GM12801 (cell line): ENCODE results near the gene ACLY.

Source experiments
- TF ChIP-seq, protein P1 (sequence below): IDR thresholded peaks from one replicate; pipeline ENCODE4 v1.5.1; 2011; ENCODE audit warnings: control low read depth; ENCODE audit not compliant: insufficient read length; ENCODE audit errors: extremely low read depth

The ACLY gene

DNA sequence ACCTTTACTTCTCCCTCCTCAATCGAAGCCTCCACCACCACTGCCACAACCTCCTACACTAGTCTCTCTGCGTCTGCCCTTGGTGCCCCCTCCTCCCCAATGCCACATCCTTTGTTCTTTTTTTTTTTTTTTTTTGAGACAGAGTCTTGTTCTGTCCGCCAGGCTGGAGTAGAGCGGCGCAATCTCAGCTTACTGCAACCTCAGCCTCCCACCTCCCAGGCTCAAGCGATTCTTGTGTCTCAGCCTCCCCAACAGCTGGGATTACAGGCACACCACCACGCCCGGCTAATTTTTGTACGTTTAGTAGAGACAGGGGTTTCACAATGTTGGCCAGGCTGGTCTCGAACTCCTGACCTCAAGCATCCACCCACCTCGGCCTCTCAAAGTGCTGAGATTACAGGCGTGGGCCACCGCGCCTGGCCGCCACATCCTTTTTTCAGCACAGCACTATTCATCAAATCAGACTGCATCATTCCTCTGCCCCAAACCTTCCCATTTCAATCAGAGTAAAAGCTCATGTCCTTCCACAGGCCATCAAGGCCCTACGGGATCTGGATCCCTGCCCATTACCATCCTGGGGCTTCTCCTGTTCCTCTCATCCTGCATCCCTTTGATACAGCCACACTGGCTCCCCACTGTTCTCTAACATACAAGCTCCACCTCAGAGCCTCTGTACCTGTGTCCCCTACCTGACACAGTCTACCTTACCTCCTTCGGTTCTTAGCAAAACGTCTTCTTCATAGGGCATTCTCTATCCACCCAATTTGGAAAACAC, 55.5 kb downstream of the ACLY start:
- TF ChIP-seq, protein P1, sequence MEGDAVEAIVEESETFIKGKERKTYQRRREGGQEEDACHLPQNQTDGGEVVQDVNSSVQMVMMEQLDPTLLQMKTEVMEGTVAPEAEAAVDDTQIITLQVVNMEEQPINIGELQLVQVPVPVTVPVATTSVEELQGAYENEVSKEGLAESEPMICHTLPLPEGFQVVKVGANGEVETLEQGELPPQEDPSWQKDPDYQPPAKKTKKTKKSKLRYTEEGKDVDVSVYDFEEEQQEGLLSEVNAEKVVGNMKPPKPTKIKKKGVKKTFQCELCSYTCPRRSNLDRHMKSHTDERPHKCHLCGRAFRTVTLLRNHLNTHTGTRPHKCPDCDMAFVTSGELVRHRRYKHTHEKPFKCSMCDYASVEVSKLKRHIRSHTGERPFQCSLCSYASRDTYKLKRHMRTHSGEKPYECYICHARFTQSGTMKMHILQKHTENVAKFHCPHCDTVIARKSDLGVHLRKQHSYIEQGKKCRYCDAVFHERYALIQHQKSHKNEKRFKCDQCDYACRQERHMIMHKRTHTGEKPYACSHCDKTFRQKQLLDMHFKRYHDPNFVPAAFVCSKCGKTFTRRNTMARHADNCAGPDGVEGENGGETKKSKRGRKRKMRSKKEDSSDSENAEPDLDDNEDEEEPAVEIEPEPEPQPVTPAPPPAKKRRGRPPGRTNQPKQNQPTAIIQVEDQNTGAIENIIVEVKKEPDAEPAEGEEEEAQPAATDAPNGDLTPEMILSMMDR: no peak

DNA sequence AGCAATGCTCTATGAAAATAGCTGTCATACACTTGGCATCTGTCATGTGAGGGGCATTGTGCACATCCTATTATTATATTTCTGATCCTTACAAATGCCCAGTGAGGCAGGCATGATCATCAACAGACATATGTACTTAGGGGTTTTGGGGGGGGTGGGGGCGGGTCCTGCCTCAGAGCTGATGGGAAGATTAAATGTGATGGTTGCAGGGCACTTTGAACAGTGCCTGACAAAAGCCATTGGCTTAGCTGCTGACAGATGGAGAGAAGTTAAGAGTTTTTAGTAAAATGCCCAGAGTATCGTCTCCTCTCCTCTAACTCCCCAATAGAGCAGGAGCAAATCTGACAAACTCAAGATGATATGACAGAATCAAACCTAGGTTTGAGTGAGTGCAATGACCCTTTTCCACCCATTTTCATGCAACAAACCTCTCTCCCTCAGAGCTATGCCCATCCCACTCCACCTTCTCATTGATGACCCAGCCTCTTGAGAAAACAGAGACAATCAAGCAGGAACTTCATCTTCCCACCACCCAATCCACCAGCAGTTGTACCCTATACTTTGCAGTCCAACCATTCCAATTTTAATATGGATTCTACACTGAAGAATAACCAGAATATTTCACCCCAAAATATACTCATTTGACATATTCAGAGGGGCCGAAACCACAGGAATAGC, 58.4 kb downstream of the ACLY start:
- TF ChIP-seq, protein P1: no peak

DNA sequence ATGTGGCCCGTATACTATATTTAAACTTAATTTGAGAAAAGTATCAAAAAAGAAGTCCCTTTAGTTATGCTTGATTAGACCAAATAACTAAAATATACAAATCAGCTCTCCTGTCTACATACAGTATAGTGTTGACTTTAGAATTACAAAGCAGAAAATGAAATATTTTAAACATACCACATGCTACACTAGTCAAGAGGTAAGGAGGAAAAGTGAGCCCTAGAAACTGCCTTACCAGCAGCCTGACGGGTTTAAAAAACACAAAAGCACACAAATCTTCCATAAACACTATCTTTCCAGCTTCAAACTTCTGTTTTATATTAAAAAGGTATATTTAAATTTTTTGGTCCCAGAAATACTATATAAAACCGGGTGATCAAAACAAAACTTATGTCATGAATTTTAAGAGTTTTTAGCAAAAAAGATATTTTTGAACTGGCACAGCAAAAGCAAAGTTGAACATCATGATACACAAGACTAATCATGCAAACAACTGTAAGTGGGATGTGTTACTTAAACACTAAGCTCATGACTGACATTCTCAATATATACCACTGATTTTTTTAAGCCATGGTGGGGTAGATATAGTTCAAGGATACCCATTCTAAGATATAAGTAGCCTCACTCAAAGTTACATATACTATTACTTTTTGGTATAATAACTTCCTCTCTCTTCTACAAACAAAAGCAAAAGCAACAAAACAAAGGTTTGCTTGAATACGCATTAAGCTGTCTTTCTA, 69.3 kb downstream of the ACLY start:
- TF ChIP-seq, protein P1: no peak

DNA sequence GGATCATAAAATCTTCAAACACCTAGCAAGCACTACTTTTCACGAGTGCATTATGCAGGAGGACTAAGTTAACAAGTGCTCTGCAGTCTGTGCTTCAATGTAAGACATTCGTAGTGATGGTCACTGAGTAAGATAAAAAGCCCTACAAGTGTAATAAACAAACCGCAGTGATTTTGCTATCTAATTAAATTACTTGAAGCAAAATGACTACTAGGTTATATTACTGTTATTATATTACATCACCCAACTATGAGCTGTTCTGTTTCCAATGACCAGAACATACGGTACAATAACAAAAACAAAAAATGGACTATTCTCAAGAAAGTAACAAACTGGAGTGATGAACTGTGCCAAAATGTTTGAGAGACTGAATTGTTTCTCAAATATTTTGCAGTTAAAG, 70.0 kb downstream of the ACLY start:
- TF ChIP-seq, protein P1: no peak

DNA sequence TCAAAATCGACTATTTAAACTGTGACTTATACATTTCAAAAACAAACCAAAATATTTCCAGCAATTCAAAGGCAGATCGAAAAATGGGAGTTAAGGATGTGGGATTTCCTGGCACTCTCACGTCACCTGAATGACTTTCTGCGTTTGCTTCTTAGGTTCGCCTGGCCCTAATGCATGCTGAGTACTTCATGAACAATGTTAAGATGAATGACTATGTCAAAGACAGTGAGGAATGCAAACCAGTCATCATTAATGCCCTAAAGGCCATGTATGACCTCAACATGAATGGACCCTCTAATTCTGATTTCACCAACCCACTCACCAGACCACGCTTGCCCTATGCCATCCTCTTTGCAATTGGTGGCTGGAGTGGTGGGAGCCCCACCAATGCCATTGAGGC, 73.8 kb downstream of the ACLY start:
- TF ChIP-seq, protein P1: no peak

DNA sequence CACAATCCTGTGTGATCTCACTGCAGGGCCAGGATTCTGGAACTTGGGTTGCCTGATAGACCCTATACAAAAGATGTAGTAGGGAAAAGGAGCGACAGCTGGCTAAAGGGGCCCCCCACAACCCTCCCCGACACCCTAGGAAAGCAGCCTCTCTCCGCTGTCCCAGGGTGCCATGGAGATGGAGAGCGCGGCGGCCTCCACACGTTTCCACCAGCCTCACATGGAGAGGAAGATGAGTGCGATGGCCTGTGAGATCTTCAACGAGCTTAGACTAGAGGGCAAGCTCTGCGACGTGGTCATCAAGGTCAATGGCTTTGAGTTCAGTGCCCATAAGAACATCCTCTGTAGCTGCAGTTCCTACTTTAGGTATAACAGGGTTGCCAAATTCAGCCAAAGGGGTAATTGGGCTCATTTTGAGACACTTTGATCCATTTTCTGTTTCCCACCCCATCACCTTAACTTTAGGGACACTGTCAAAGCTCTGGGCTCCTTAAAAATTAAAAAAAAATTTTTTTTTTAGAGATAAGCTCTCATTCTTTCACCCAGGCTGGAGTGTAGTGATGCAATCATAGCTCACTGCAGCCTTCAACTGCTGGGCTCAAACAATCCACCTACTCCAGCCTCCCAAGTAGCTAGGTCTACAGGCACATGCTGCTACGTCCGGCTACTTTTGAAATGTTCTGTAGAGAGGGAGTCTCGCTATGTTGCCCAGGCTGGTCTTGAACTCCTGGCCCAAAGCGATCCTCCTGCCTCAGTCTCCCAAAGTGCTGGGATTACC, 80.8 kb downstream of the ACLY start, which contains the start of gene KLHL10:
KLHL10 (plus strand) TSS at position 65 of the 778 bp plus-strand sequence; CDS start at position 173, 108 bp downstream.
- TF ChIP-seq, protein P1: no peak
